Pancreas (tissue), 10 donors: ENCODE data around the gene SLC25A51. TPM values are rescaled to one million over a fixed set of nuclear protein-coding genes. Genes with fewer than 3 reads are reported as not detected.

Experiments used
- ATAC-seq, 4 donors: fragments of 200-7000 bp; cut with Tn5 transposase; one replicate each; pipeline versions ENCODE4 v1.8.0 to v1.9.1; 2020; ENCODE audit warnings: mild to moderate bottlenecking in 4 of 4, moderate library complexity in 4 of 4
- DNase-seq, 6 donors: peaks; one replicate each; pipeline ENCODE4 v3.0.0-alpha.2; 2020
- FAIRE-seq: peaks from 2 replicates; lab custom pipeline; 2012; peaks lifted over from hg19 to GRCh38; lab: Jason Lieb, UNC
- H3K27ac ChIP-seq, 4 donors: fragments of 200-600 bp; sonication (generic); 1 replicate in 3 of 4; 2 replicates in 1 of 4; pipeline versions ENCODE4 v1.5.0 to v1.8.0; 2020
- H3K27me3 ChIP-seq, 4 donors: fragments of 200-600 bp; one replicate each; pipeline ENCODE4 v1.8.0; 2021
- H3K36me3 ChIP-seq, 3 donors: fragments of 200-600 bp; sonication (generic) in 1 of 3; one replicate each; pipeline versions ENCODE4 v1.5.0 to v1.8.0; 2020 to 2021
- H3K4me1 ChIP-seq, 3 donors: fragments of 200-600 bp; one replicate each; pipeline ENCODE4 v1.8.0; 2021
- H3K4me3 ChIP-seq, 4 donors: fragments of 200-600 bp; sonication (generic) in 2 of 4; one replicate each; pipeline versions ENCODE4 v1.5.0 to v1.8.0; 2020 to 2021
- H3K9me3 ChIP-seq, 4 donors: fragments of 200-600 bp; one replicate each; pipeline ENCODE4 v1.8.0; 2021
- CTCF ChIP-seq, 4 donors: fragments of 200-600 bp; sonication (generic) in 3 of 4; IDR thresholded peaks; one replicate each; pipeline versions ENCODE4 v1.5.0 to v1.8.0; 2021; ENCODE audit warnings: antibody characterized with exemption in 4 of 4
- whole genome bisulfite sequencing, 2 donors: extraction: QIAGEN DNeasy Blood & Tissue Kit; methylation state at CpG; one replicate each; pipeline ENCODE4 v1.1.7; 2013; 5-methylcytosine and 5-hydroxymethylcytosine counted together
- intact Hi-C, 3 donors: fragments of 100-400 bp; cut with DNase I; formaldehyde crosslinking; loops; one replicate each; pipeline versions ENCODE4 v1.11.1 to v1.14.2; 2022
- polyA plus RNA-seq, 2 donors: library from polyadenylated mRNA; stranded (reverse); fragments of 200-250 nt; gene quantifications; one replicate each; pipeline ENCODE4 v1.2.3, GENCODE V29; 2013
- total RNA-seq, 6 donors: library from RNA; stranded (reverse); fragmentation: NEBNext Ultra II Directional in 4 of 6; extraction: Animal tissue kit (Norgen Biotek cat#: 25700) in 4 of 6; gene quantifications; one replicate each; pipeline versions ENCODE4 v1.2.1 to v1.2.4, GENCODE V29; 2021 to 2023
- donor health status: healthy with polysubstance abuse.
- donor health status: DM: no; HTN: no; CAD: no; lungs with moderate emphysema.
- donor health status: DM: no; HTN: no; CAD: no.
- donor health status: control.
- donor health status: control.
- donor health status: Bipolar disorder and iron deficiency.
- donor health status: DM: yes; HTN: yes; CAD: no.
- donor health status: DM: no; HTN: no; CAD: no.
- donor health status: DM: no; HTN: no; CAD: no.
- donor health status: DM: yes; HTN: yes; CAD: no.

SLC25A51 gene
- total and polyA plus RNA-seq, 8 donors: 3.1 to 19.0 (median 13.2) TPM

- no peak for DNase-seq
Observed at GRCh38 chr9:37931592-37931991, 27.7 kb upstream of the SLC25A51 start.

GRCh38 chr9:37929441-37929895, 25.5 kb upstream of the SLC25A51 start:
- WGBS, 2 donors: 85 to 94% methylated on average over 11 of the region's 11 CpGs
- no peaks in the 10 kb centered on the region for H3K9me3 ChIP-seq
- no peaks in the 10 kb centered on the region for H3K27me3 ChIP-seq
- H3K4me3 ChIP-seq: no peak overlapping the region
- TF ChIP-seq CTCF (IDR thresholded peaks at IDR 0.05): no peak
- ATAC-seq (no peak), DNase-seq (no peak), FAIRE-seq (no peak)
- peaks cover 0 to 5% (median 0%) of the 10 kb centered on the region in 3 donors for H3K36me3 ChIP-seq
- intact Hi-C loops: loop anchor here in 1 of 3 donors (10.0 kb wide), 1 partner anchor 155 kb away; no protein-coding TSS in a partner anchor
- no peak overlapping the region for H3K27ac ChIP-seq
- H3K4me1 ChIP-seq: no peaks in the 10 kb centered on the region

More at GRCh38 chr9:37931592-37931991, 27.7 kb upstream of the SLC25A51 start:
- ATAC-seq: no peak
- Histone ChIP-seq H3K36me3 (peaks cover 0 to 5% (median 0%) of the 10 kb centered on the region in 3 donors), H3K4me3 (no peak overlapping the region), H3K27me3 (no peaks in the 10 kb centered on the region), H3K27ac (no peak overlapping the region), H3K9me3 (no peaks in the 10 kb centered on the region), H3K4me1 (no peaks in the 10 kb centered on the region)
- intact Hi-C loops: no loop called here
- TF ChIP-seq CTCF (IDR thresholded peaks at IDR 0.05): no peak
- FAIRE-seq: no peak
- 96 to 97% methylated on average over 5 of the region's 5 CpGs for WGBS, 2 donors

DNA sequence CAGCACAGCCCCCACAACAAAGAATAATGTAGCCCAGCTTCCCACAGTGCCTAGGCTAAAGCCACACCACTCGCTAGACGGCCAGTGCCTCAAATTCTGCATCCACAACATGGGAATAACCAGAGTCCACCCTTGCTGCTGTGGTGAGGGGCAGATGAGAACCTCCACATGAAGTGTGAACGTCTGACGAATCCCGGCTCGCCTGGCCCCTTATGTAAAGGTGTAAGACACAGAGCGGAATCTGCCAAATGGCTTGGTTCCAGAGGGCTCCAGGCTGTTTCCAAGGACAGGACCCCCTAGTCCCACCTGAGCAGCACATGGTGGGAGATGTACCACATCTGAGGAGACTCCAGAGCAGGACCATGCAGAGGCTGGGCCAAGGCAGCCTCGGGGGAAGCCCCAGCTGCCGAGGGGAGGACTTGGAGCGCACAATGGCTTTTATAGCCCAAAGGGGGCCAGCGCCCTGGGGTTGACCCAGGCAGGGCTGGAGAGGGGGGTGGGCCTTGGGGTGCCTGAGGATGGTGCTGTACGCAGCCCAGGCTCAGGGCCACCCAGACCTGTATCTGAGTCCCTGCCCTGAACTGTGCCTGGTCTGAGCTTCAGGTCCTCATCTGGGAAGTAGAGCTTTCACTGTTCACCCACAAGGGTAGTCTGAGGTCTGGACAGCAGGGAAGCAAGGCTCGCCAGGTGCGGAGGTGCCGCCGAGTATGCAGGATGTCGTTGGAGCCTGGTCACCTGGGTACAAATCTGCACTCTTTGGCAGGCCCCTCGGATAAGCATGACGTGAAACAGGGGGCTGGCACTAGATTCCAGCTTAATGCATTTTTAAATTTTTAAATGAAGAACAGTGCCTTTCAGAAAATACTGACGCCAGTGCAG, 24.9 kb upstream of the SLC25A51 start:
- no peak for FAIRE-seq
- Histone ChIP-seq H3K36me3 (peaks cover 0 to 5% (median 0%) of the 10 kb centered on the region in 3 donors), H3K9me3 (no peaks in the 10 kb centered on the region), H3K4me3 (no peak overlapping the region), H3K27ac (no peak overlapping the region), H3K27me3 (no peaks in the 10 kb centered on the region), H3K4me1 (no peaks in the 10 kb centered on the region)
- ATAC-seq: no peak
- no peak for DNase-seq
- WGBS, 2 donors: 88 to 91% methylated on average over 20 of the region's 20 CpGs
- intact Hi-C loops: loop anchor here in 1 of 3 donors (10.0 kb wide), 1 partner anchor 156 kb away; no protein-coding TSS in a partner anchor
- TF ChIP-seq CTCF (IDR thresholded peaks at IDR 0.05): no peak

DNA sequence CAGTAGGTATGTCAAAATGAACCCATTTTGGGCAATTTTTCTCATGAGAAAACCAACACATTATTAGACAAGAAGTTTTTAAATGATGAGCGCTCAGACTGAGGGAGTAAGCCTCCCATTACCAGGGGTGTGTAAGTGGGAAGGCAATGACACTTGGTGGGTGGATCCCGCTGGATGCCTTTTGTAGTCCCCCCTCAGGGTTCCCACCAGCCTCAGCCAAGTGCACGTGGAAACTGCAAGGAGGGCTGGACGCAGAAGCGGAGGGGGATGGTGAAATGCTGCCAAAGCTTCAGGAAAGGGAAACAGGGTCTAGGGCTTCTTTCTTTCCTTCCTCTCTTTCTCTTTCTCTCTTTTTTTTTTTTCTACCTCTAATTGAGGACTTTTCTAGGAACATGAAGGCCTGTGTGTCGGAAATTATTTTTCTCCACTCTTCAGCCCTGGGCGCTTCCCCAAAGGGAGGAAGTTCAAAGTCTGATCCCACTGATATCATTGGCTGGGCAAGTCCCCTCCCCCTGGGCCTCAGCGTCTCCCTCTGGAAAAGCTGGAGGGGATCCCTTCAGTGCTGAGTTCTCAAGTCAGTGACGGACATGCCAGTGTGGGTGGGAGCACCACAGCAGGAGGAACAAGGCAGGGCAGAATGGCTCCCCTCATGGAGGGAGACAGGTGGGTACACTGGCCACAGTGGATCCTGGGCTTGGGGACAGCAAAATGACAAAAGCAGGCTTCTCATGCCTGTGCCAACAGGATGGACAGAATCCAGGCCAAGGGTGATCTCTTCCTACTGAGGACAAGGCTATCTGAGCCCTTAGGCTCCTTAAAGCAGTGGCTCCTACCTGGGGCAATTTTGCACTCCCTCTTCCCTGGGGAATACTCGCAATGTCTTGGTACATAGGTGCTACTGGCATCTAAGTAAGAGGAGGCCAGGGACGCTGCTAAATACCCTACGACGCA, 23.9 kb upstream of the SLC25A51 start:
- no peak for TF ChIP-seq CTCF (IDR thresholded peaks at IDR 0.05)
- intact Hi-C loops: loop anchor here in 1 of 3 donors (10.0 kb wide), 1 partner anchor 157 kb away; no protein-coding TSS in a partner anchor

More for the DNA sequence above, 23.9 kb upstream of the SLC25A51 start:
- Histone ChIP-seq H3K27ac (no peak overlapping the region), H3K27me3 (no peaks in the 10 kb centered on the region), H3K36me3 (peaks cover 0 to 5% (median 0%) of the 10 kb centered on the region in 3 donors), H3K4me1 (peaks cover under 1 to 4% (median 2%) of the 10 kb centered on the region in 3 donors), H3K9me3 (no peaks in the 10 kb centered on the region), H3K4me3 (no peak overlapping the region)
- DNase-seq (no peak), FAIRE-seq (no peak), ATAC-seq (no peak)
- 90 to 91% methylated on average over 13 of the region's 13 CpGs for WGBS, 2 donors
